Measurements from ENCODE around the gene COL6A2. TPM values are rescaled to one million over a fixed set of nuclear protein-coding genes. Genes with fewer than 3 reads are reported as not detected.

Gene COL6A2
- total RNA-seq, 1 experiment from 2014 or later: 129 TPM

DNA sequence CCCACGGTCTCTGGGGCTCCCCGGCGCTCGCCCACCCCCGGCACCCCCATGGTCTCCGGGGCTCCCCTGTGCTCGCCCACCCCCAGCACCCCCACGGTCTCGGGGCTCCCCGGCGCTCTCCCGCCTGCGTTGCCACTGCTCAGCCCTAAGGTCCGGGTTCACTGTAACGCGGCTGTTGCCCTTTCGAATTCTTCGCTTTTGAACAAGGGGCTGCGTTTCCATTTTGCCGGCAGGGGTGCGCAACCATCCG is 62.7 kb downstream of the COL6A2 start:
- Histone ChIP-seq H3K79me2 (ENCODE audit: insufficient read depth, low read length) (no peaks in the 10 kb centered on the region), H2BK120ac (ENCODE audit: low read depth, low read length, poor library complexity, severe bottlenecking) (no peak overlapping the region), H2BK15ac (ENCODE audit: low read depth, low read length) (no peak overlapping the region), H3K23me2 (ENCODE audit: insufficient read length, low read depth, low read length, poor library complexity, severe bottlenecking) (no peaks in the 10 kb centered on the region), H3K4ac (ENCODE audit: low read depth, low read length) (no peak overlapping the region), H4K5ac (ENCODE audit: insufficient read length, low read depth, low read length) (no peak overlapping the region), H3K4me2 (ENCODE audit: insufficient read depth, insufficient read length, low read length) (no peak overlapping the region), H3K23ac (ENCODE audit: insufficient read length, low read depth, low read length) (no peak overlapping the region), H2BK5ac (ENCODE audit: insufficient read length, low read length) (no peak overlapping the region), H2BK12ac (ENCODE audit: insufficient read length, low read depth, low read length) (no peak overlapping the region), H2AK5ac (ENCODE audit: insufficient read length, low read length) (no peak overlapping the region), H3K79me1 (ENCODE audit: insufficient read depth, low read depth, low read length, poor library complexity, severe bottlenecking) (no peaks in the 10 kb centered on the region), H3K27me3 (ENCODE audit: insufficient read depth, low read length) (no peaks in the 10 kb centered on the region), H3T11ph (ENCODE audit: low read length) (no peak overlapping the region), H4K91ac (ENCODE audit: insufficient read length, low read depth, low read length) (no peak overlapping the region), H4K8ac (replicated peaks; ENCODE audit: insufficient read length, low read depth, low read length) (no peak overlapping the region), H4K20me1 (ENCODE audit: control insufficient read depth, insufficient read depth, insufficient read length) (no peaks in the 10 kb centered on the region), H3K14ac (ENCODE audit: insufficient read depth, low read length) (no peak overlapping the region), H3K9ac (ENCODE audit: extremely low read depth, insufficient read length, low read length) (no peak overlapping the region), H3K4me1 (ENCODE audit: insufficient read depth, low read length) (no peaks in the 10 kb centered on the region), H3K56ac (ENCODE audit: insufficient read length, low read depth, low read length) (no peak overlapping the region), H3K18ac (ENCODE audit: insufficient read length, low read depth, low read length) (no peak overlapping the region), H2AFZ (ENCODE audit: low read length) (no peak overlapping the region), H3K27ac (ENCODE audit: insufficient read length, low read depth, low read length) (no peak overlapping the region), H3K9me3 (ENCODE audit: control insufficient read depth, low read depth, low read length) (no peaks in the 10 kb centered on the region), H2BK20ac (ENCODE audit: low read depth, low read length, poor library complexity, severe bottlenecking) (no peak overlapping the region)
- Mint-ChIP-seq H3K4me3 (no peak overlapping the region), H3K27me3 (ENCODE audit: low read depth) (no peaks in the 10 kb centered on the region), H3K9me3 (peaks cover 15 to 32% of the 10 kb centered on the region in 2 experiments), H3K36me3 (ENCODE audit: insufficient read depth in 1 of 3, low read depth in 3 of 3) (peaks cover 31 to 41% (median 34%) of the 10 kb centered on the region in 3 experiments), H3K4me1 (no peaks in the 10 kb centered on the region), H3K27ac (no peak overlapping the region)
- no CpG with 5 or more reads among the region's 22 CpGs for WGBS (ENCODE audit: extremely low coverage, insufficient read length, low lambda C conversion rate)
- TF ChIP-seq, protein P1, sequence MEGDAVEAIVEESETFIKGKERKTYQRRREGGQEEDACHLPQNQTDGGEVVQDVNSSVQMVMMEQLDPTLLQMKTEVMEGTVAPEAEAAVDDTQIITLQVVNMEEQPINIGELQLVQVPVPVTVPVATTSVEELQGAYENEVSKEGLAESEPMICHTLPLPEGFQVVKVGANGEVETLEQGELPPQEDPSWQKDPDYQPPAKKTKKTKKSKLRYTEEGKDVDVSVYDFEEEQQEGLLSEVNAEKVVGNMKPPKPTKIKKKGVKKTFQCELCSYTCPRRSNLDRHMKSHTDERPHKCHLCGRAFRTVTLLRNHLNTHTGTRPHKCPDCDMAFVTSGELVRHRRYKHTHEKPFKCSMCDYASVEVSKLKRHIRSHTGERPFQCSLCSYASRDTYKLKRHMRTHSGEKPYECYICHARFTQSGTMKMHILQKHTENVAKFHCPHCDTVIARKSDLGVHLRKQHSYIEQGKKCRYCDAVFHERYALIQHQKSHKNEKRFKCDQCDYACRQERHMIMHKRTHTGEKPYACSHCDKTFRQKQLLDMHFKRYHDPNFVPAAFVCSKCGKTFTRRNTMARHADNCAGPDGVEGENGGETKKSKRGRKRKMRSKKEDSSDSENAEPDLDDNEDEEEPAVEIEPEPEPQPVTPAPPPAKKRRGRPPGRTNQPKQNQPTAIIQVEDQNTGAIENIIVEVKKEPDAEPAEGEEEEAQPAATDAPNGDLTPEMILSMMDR (conservative IDR thresholded peaks at IDR 0.05): no peak
- no peak for DNase-seq

Data from H9 (cell line).